Breast epithelium (tissue), 4 donors: ENCODE results near the gene CLSTN2. TPM values are rescaled to one million over a fixed set of nuclear protein-coding genes. Genes with fewer than 3 reads are reported as not detected.

ENCODE experiments used
- DNase-seq, 2 donors: peaks; one replicate each; pipeline ENCODE4 v3.0.0-alpha.2; 2019; ENCODE audit warnings: low spot score in 2 of 2
- H3K27ac ChIP-seq, 2 donors: fragments of 200-600 bp; sonication (generic) in 1 of 2; one replicate each; pipeline ENCODE4 v1.5.1; 2016 to 2019; ENCODE audit warnings: mild to moderate bottlenecking in 1 of 2
- H3K27me3 ChIP-seq, 2 donors: fragments of 200-600 bp; sonication (generic) in 1 of 2; one replicate each; pipeline versions ENCODE4 v1.5.1 to v1.6.0; 2017 to 2019; ENCODE audit warnings: control low read depth in 1 of 2, mild to moderate bottlenecking in 1 of 2
- H3K36me3 ChIP-seq: fragments of 200-600 bp; one replicate; pipeline ENCODE4 v1.5.1; 2019
- H3K4me1 ChIP-seq, 2 donors: fragments of 200-600 bp; sonication (generic); one replicate each; pipeline ENCODE4 v1.5.1; 2016 to 2019; ENCODE audit warnings: control low read depth in 1 of 2
- H3K4me3 ChIP-seq, 3 donors: fragments of 200-600 bp; sonication (generic); 1 replicate in 2 of 3; 2 replicates in 1 of 3; pipeline ENCODE4 v1.5.1; 2016 to 2019; ENCODE audit warnings: mild to moderate bottlenecking in 3 of 3, moderate library complexity in 2 of 3
- H3K9me3 ChIP-seq, 2 donors: fragments of 200-600 bp; sonication (generic) in 1 of 2; one replicate each; pipeline ENCODE4 v1.5.1; 2016 to 2019; ENCODE audit warnings: control low read depth in 1 of 2
- POLR2A ChIP-seq: fragments of 450-650 bp; IDR thresholded peaks from one replicate; pipeline ENCODE4 v1.6.1; 2016; ENCODE audit warnings: antibody characterized with exemption, mild to moderate bottlenecking, moderate library complexity
- POLR2AphosphoS5 ChIP-seq, 3 donors: sonication (generic); formaldehyde crosslinking; IDR thresholded peaks; one replicate each; pipeline ENCODE4 v1.6.1; 2017; ENCODE audit warnings: antibody characterized with exemption in 3 of 3
- intact Hi-C: fragments of 100-400 bp; cut with DNase I; formaldehyde crosslinking; loops from one replicate; pipeline ENCODE4 v1.15.1; 2023; ENCODE audit warnings: low total_unique reads
- total RNA-seq, 3 donors: library from RNA; depleted of rRNA; stranded (reverse); fragments of >200 nt; gene quantifications; one replicate each; pipeline ENCODE4 v1.1.0, GENCODE V29; 2016
- TF ChIP-seq, protein P1 (sequence below), 3 donors: fragments of 450-650 bp; IDR thresholded peaks; one replicate each; pipeline ENCODE4 v1.5.1; 2016 to 2017; ENCODE audit warnings: antibody characterized with exemption in 3 of 3, mild to moderate bottlenecking in 3 of 3, moderate library complexity in 3 of 3

The CLSTN2 gene
- total RNA-seq = 10 to 100 TPM; 15.5 to 75.5 (median 33.1) TPM

DNA sequence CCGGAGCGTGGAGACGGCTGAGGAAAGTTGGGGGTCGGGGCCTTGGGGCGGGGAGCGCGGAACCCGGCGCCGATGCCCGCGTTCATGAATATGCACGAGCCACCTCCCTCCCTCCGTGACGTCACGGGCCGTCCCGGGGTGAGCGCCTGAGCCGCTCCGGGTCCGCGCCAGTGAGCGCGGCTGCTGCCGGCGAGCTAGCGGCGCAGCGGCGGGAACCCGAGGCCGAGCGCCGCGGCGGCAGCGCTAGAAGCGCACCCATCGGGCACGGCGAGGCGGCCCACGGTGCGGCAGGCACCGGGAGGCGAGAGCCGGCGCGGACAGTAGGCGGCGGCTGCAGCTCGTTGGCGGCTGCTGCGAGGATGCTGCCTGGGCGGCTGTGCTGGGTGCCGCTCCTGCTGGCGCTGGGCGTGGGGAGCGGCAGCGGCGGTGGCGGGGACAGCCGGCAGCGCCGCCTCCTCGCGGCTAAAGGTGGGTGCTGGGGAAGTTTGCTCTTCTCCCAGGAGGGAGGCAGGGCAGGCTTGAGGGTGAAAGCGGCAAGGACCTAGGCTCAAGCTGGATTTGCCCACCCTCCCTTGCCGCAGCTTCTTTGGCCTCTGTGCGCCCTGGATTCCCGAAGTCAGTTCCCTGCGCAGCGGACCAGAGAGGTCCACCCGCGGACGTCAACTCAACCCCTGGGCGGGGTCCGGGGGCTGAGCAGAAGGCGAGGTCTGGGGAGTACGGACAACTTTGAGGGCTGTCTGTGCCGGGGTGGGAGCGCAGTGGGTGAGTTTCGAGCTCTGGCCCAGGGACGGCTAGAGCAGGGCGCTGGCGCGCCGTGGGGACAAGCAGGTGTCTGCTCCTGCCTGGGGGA, at the start of gene CLSTN2:
TSS of gene CLSTN2 (plus strand) at position 170 of the 850 bp plus-strand sequence.
- H3K9me3 ChIP-seq = no peaks in the 10 kb centered on the region
- peaks cover 4 to 37% of the 10 kb centered on the region in 2 donors for H3K27me3 ChIP-seq
- TF ChIP-seq, protein P1, sequence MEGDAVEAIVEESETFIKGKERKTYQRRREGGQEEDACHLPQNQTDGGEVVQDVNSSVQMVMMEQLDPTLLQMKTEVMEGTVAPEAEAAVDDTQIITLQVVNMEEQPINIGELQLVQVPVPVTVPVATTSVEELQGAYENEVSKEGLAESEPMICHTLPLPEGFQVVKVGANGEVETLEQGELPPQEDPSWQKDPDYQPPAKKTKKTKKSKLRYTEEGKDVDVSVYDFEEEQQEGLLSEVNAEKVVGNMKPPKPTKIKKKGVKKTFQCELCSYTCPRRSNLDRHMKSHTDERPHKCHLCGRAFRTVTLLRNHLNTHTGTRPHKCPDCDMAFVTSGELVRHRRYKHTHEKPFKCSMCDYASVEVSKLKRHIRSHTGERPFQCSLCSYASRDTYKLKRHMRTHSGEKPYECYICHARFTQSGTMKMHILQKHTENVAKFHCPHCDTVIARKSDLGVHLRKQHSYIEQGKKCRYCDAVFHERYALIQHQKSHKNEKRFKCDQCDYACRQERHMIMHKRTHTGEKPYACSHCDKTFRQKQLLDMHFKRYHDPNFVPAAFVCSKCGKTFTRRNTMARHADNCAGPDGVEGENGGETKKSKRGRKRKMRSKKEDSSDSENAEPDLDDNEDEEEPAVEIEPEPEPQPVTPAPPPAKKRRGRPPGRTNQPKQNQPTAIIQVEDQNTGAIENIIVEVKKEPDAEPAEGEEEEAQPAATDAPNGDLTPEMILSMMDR (IDR thresholded peaks at IDR 0.05) = peak in 1 of 3 donors; percentile 21
- TF ChIP-seq POLR2AphosphoS5 (IDR thresholded peaks at IDR 0.05) = no peak
- peak in 1 of 2 donors; percentile 72 for DNase-seq
- H3K4me3 ChIP-seq = peak within 1 kb of the TSS; percentile 52 to 74 (median 54)
- H3K36me3 ChIP-seq = no peaks in the 10 kb centered on the region
- intact Hi-C loops = no loop called here
- no peaks in the 10 kb centered on the region for H3K4me1 ChIP-seq
- no peak within 1 kb of the TSS for H3K27ac ChIP-seq

DNA sequence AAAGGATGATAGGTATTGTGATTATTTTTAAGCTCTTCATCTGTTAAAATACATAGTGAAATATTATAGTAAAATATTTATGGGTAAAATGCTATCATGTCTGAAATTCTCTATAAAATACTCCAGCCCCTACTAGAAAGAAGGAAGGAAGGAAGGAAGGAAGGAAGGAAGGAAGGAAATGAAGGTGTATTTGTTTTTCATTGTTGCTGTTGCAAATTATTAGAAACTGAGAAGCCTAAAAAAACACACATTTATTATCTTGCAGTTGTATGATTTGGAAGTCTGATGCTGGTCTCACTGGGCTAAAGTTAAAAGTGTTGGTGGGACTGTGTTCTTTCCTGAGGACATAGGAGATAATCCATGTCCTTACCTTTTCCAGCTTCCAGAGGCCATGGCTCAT, 47.6 kb upstream of the CLSTN2 start:
- DNase-seq = no peak
- Histone ChIP-seq H3K36me3 (no peaks in the 10 kb centered on the region), H3K27ac (no peak overlapping the region), H3K4me1 (no peaks in the 10 kb centered on the region), H3K9me3 (peaks cover 0 to 8% of the 10 kb centered on the region in 2 donors), H3K27me3 (no peaks in the 10 kb centered on the region), H3K4me3 (no peak overlapping the region)
- intact Hi-C loops = no loop called here
- TF ChIP-seq POLR2A = no peak
- TF ChIP-seq, protein P1 (IDR thresholded peaks at IDR 0.05) = no peak
- TF ChIP-seq POLR2AphosphoS5 (IDR thresholded peaks at IDR 0.05) = no peak

DNA sequence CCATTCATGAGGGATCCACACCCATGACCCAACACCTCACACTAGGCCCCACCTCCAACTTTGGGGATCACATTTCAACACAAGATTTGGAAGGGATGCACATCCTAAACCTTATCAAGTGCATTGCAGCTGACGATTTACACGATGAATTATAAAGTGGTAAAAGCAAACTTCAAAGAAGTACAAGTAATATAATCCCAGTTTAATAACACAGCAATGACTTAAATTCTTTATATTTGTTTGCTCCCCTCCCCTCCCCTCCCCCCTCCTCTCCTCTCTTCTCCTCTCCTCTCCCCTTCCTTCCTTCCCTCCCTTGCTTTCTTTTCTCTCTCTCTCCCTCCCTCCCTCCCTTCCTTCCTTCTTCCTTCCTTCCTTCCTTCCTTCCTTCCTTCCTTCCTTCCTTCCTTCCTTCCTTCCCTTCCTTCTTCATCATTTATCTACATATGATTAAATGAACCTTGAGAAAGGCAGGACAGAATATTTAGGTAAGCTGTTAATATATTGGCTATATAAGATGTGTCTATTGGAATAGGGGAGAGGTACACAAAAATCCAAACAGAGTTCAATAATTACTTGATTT, 46.3 kb upstream of the CLSTN2 start:
- Histone ChIP-seq H3K27me3 (no peaks in the 10 kb centered on the region), H3K36me3 (no peaks in the 10 kb centered on the region), H3K9me3 (no peaks in the 10 kb centered on the region), H3K4me1 (no peaks in the 10 kb centered on the region), H3K4me3 (no peak overlapping the region), H3K27ac (no peak overlapping the region)
- DNase-seq = no peak
- TF ChIP-seq, protein P1 (IDR thresholded peaks at IDR 0.05) = no peak
- TF ChIP-seq POLR2AphosphoS5 (IDR thresholded peaks at IDR 0.05) = no peak
- no peak for TF ChIP-seq POLR2A
- intact Hi-C loops = no loop called here

DNA sequence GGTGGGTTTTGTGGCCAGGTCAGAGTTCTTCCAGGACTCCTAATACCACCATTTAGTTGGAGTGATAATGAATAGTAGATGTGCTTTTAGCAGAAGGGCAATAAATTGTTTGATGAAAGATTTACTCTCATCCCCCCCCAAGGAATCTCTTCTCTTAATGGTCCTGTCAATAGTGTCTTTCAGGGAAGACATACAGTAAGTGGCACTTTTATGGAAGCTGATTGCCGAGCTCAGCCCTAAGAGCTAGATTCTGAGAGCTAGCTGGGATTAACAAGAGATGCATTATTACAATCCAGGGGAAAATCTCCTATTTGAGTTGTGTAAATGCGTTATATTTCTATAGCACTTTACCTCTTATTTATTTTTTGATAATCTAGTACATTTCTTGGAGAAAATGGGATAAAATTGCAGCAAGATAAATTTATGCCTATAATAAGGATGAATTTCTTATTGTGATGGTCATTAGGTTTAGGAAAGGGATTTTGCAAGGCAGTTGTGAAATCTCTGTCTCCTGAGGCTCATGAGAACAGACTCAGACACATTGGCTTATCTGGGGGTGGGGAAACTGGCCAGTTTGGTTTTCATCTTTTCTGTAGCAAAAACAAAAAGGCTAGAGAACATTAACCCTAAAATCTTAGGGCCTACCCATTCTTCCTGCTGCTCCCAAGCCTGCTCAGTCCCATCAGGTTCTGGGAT, 41.6 kb upstream of the CLSTN2 start:
- no peaks in the 10 kb centered on the region for H3K4me1 ChIP-seq
- DNase-seq = no peak
- H3K9me3 ChIP-seq = no peaks in the 10 kb centered on the region
- H3K27ac ChIP-seq = peak overlapping the region in 1 of 2 donors; percentile 81
- H3K27me3 ChIP-seq = no peaks in the 10 kb centered on the region
- no peak overlapping the region for H3K4me3 ChIP-seq
- intact Hi-C loops = no loop called here
- no peaks in the 10 kb centered on the region for H3K36me3 ChIP-seq
- TF ChIP-seq POLR2AphosphoS5 (IDR thresholded peaks at IDR 0.05) (no peak), POLR2A (no peak)
- TF ChIP-seq, protein P1 (IDR thresholded peaks at IDR 0.05) = no peak
